Measurements from ENCODE around the gene SMIM35.

The SMIM35 gene

DNA sequence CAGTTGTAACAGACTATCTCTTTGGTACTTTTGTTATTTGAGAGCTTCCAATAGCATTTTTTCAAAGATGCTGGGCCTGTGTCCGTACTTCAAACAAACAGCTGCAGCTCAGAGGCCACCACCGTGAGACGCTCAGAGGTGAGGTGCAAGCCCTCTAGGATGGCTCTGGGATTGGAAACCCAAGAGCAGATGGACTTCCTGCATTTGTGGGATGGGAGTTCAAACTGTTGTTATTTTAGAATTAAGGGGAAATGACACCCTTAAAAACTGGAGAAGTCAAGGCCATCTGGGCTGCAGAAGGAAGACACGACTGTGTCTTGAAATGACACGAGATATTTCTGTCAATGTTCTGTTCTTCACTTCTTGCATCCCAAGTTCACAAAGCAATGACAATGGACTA is 109.7 kb downstream of the SMIM35 start:
- Histone ChIP-seq H3K27me3 (ENCODE audit: insufficient read depth, low read depth) (no peaks in the 10 kb centered on the region), H3K4me2 (no peak overlapping the region), H3K36me3 (ENCODE audit: insufficient read depth) (no peaks in the 10 kb centered on the region), H3K4me1 (ENCODE audit: low read depth, poor library complexity, severe bottlenecking) (no peaks in the 10 kb centered on the region), H3K9ac (no peak overlapping the region), H3K4me3 (IDR thresholded peaks at IDR 0.05; ENCODE audit: insufficient read depth, low read depth, low read length) (no peak overlapping the region), H2AFZ (ENCODE audit: low read depth) (no peak overlapping the region), H3K27ac (no peak overlapping the region), H3K79me2 (ENCODE audit: insufficient read depth, low read depth) (no peaks in the 10 kb centered on the region), H4K20me1 (ENCODE audit: insufficient read depth) (no peaks in the 10 kb centered on the region)
- TF ChIP-seq, protein P1, sequence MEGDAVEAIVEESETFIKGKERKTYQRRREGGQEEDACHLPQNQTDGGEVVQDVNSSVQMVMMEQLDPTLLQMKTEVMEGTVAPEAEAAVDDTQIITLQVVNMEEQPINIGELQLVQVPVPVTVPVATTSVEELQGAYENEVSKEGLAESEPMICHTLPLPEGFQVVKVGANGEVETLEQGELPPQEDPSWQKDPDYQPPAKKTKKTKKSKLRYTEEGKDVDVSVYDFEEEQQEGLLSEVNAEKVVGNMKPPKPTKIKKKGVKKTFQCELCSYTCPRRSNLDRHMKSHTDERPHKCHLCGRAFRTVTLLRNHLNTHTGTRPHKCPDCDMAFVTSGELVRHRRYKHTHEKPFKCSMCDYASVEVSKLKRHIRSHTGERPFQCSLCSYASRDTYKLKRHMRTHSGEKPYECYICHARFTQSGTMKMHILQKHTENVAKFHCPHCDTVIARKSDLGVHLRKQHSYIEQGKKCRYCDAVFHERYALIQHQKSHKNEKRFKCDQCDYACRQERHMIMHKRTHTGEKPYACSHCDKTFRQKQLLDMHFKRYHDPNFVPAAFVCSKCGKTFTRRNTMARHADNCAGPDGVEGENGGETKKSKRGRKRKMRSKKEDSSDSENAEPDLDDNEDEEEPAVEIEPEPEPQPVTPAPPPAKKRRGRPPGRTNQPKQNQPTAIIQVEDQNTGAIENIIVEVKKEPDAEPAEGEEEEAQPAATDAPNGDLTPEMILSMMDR (conservative IDR thresholded peaks at IDR 0.05; ENCODE audit: low read depth, low read length), result no peak

DNA sequence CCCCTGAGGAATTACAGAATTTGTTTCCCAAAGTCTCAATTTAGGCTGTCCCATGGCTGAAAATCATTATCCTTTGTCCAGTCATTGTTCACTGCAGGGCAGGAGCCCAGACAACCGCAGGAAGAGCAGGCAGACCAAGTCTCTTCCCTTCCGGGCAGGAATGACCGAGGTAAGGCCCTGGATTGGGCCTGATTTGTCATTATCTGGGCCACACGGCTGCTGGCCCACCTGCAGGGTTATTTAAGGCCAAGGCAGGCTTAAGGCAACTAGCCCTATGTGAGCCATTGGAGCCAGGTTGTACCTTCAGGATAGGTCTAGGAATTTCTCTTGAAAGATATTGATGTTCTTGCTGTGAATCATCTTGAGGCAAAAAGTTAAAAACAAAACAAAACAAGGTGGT is 110.3 kb downstream of the SMIM35 start:
- Histone ChIP-seq H3K9ac (no peak overlapping the region), H3K79me2 (ENCODE audit: insufficient read depth, low read depth) (no peaks in the 10 kb centered on the region), H3K4me3 (IDR thresholded peaks at IDR 0.05; ENCODE audit: insufficient read depth, low read depth, low read length) (no peak overlapping the region), H3K4me2 (no peak overlapping the region), H3K27ac (no peak overlapping the region), H3K36me3 (ENCODE audit: insufficient read depth) (no peaks in the 10 kb centered on the region), H2AFZ (ENCODE audit: low read depth) (no peak overlapping the region), H4K20me1 (ENCODE audit: insufficient read depth) (no peaks in the 10 kb centered on the region), H3K27me3 (ENCODE audit: insufficient read depth, low read depth) (no peaks in the 10 kb centered on the region), H3K4me1 (ENCODE audit: low read depth, poor library complexity, severe bottlenecking) (no peaks in the 10 kb centered on the region)
- TF ChIP-seq, protein P1 (conservative IDR thresholded peaks at IDR 0.05; ENCODE audit: low read depth, low read length), result no peak

DNA sequence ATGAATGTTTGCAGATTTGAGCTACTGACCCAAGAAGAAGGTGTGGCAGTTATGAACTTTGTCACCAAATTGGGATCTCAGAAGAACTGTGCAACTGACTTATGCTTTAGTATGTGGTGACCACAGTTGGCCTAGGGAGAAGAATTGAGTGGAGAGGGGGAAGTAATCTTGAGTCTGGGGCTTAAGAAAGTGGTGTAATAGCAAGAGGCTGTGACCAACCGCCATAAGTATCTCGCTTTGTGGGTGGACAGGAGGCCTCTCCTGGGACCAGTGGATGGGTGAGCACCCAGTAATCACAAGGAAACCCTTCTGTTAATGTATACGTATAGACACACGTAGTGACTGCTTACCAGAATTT is 113.3 kb downstream of the SMIM35 start:
- H3K27ac ChIP-seq, result no peak overlapping the region
- H3K9ac ChIP-seq, result no peak overlapping the region
- H3K27me3 ChIP-seq (ENCODE audit: insufficient read depth, low read depth), result no peaks in the 10 kb centered on the region
- H3K4me1 ChIP-seq (ENCODE audit: low read depth, poor library complexity, severe bottlenecking), result peaks cover 8% of the 10 kb centered on the region
- H2AFZ ChIP-seq (ENCODE audit: low read depth), result no peak overlapping the region
- H4K20me1 ChIP-seq (ENCODE audit: insufficient read depth), result no peaks in the 10 kb centered on the region
- H3K4me3 ChIP-seq (IDR thresholded peaks at IDR 0.05; ENCODE audit: insufficient read depth, low read depth, low read length), result no peak overlapping the region
- TF ChIP-seq, protein P1 (conservative IDR thresholded peaks at IDR 0.05; ENCODE audit: low read depth, low read length), result no peak
- no peaks in the 10 kb centered on the region for H3K79me2 ChIP-seq (ENCODE audit: insufficient read depth, low read depth)
- H3K4me2 ChIP-seq, result no peak overlapping the region
- no peaks in the 10 kb centered on the region for H3K36me3 ChIP-seq (ENCODE audit: insufficient read depth)

DNA sequence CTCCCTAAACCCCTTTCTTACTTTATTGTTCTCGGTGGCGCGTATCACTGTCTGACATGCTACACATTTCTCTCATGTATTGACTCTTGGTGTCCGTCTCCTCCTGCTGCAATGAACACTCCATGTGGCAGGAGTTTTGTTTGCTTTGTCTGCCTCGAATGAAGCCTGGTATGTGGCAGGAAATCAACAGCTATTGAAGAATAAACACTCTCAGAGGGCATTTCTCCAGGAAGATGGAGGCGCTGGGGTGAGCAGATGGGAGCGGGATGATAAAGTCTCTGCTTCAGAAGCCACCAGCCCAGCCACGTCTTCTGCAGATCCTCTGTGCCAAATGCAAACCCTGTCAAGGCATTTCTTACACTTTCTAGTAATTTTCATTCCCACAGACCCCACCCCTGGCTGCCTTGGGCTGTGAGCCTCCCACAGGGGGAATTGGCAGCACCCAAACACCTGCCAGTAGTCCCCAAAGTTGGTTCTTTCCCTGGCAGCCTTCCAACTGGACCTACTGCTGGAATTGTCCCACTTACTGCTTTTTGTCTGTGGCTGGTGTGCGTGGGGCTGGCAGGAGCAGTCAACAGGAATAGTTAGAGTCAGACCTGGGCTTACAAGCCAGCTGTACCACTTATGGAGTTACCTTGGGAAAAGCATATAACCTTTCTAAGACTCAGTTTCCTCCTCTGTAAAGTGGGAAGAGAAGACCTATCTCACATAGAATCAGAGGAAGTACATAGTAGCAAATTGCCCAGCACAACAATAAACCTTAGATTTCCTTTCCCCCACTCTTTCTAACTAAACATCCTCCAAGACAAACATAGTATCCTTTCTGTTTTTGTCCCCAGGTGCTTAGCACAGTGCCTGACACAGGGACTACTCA is 113.9 kb downstream of the SMIM35 start:
- Histone ChIP-seq H3K4me2 (no peak overlapping the region), H2AFZ (ENCODE audit: low read depth) (no peak overlapping the region), H3K9ac (no peak overlapping the region), H3K79me2 (ENCODE audit: insufficient read depth, low read depth) (no peaks in the 10 kb centered on the region), H3K4me1 (ENCODE audit: low read depth, poor library complexity, severe bottlenecking) (peaks cover 8% of the 10 kb centered on the region), H3K4me3 (IDR thresholded peaks at IDR 0.05; ENCODE audit: insufficient read depth, low read depth, low read length) (no peak overlapping the region), H3K27me3 (ENCODE audit: insufficient read depth, low read depth) (no peaks in the 10 kb centered on the region), H4K20me1 (ENCODE audit: insufficient read depth) (no peaks in the 10 kb centered on the region), H3K36me3 (ENCODE audit: insufficient read depth) (no peaks in the 10 kb centered on the region), H3K27ac (no peak overlapping the region)
- TF ChIP-seq, protein P1 (conservative IDR thresholded peaks at IDR 0.05; ENCODE audit: low read depth, low read length), result no peak

Data from KMS-11 (cell line).